ENCODE results near the gene ALAS1. TPM values are rescaled to one million over a fixed set of nuclear protein-coding genes. Genes with fewer than 3 reads are reported as not detected.
"Not testable (repeated sequence)": the region's sequence is repeated elsewhere in the genome, so short reads cannot be mapped to it uniquely, and the experiment has no call there.

The ALAS1 gene
- total RNA-seq, 1 experiment from 2014 or later, result 29.2 TPM

DNA sequence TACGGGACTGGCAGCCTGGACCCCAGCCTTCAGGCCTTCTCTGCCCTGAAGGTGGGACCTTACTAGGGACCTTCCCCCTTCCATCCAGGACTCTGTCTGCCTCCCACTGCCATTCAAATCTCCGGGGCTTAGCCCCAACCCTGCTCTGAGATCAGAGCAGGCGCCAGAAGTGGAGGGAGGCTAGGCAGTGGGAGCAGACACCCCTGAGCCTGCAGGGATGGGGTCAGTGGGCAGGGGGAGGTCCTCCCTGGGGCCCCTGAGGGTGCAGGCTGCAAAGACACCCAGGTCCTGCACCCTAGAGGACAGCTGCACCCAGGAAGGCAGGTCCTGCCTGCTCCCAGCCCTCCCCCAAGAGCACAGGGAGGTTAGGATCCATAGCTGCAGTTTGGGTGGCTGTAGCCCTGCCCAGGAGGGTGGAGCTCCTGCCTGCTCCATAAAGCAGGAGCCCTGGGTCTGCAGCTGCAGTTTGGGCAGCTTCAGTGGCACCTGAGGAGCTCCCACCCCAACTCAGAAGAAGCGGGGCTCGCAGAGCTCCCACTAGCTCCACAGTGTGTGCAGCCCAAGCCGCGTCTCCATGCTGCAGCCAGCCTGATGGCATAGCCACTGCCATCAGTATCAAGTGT is 35.6 kb upstream of the ALAS1 start:
- intact Hi-C loops (cut with micrococcal nuclease), result no loop called here
- H3K4me1 Mint-ChIP-seq (ENCODE audit: insufficient read depth, unreplicated experiment), result no peaks in the 10 kb centered on the region
- H3K27me3 Mint-ChIP-seq (ENCODE audit: insufficient read depth, unreplicated experiment), result no peaks in the 10 kb centered on the region
- CTCF ChIA-PET, result interaction anchor here (0.6 to 1.6 kb wide), 3 partner anchors 58 to 223 kb away, joined by 3 to 10 read pairs (median 5); no protein-coding TSS in a partner anchor
- no peak overlapping the region for H3K27ac Mint-ChIP-seq (ENCODE audit: low read depth, unreplicated experiment)
- no TSS peak for BruUV-seq (replicated peaks)
- no peaks in the 10 kb centered on the region for H3K36me3 Mint-ChIP-seq (ENCODE audit: insufficient read depth, unreplicated experiment)
- no peak overlapping the region for H3K4me3 Mint-ChIP-seq (ENCODE audit: unreplicated experiment)
- no peaks in the 10 kb centered on the region for H3K9me3 Mint-ChIP-seq (ENCODE audit: unreplicated experiment)
- no peak for DNase-seq (ENCODE audit: unreplicated experiment)
- POLR2A ChIA-PET, result interaction anchor here (0.9 to 1.5 kb wide), 2 partner anchors 8 to 30 kb away, joined by 3 to 5 read pairs; partner anchors contain the start of gene POC1A
- TF ChIP-seq, protein P1, sequence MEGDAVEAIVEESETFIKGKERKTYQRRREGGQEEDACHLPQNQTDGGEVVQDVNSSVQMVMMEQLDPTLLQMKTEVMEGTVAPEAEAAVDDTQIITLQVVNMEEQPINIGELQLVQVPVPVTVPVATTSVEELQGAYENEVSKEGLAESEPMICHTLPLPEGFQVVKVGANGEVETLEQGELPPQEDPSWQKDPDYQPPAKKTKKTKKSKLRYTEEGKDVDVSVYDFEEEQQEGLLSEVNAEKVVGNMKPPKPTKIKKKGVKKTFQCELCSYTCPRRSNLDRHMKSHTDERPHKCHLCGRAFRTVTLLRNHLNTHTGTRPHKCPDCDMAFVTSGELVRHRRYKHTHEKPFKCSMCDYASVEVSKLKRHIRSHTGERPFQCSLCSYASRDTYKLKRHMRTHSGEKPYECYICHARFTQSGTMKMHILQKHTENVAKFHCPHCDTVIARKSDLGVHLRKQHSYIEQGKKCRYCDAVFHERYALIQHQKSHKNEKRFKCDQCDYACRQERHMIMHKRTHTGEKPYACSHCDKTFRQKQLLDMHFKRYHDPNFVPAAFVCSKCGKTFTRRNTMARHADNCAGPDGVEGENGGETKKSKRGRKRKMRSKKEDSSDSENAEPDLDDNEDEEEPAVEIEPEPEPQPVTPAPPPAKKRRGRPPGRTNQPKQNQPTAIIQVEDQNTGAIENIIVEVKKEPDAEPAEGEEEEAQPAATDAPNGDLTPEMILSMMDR (IDR thresholded peaks at IDR 0.05; ENCODE audit: unreplicated experiment), result no peak

DNA sequence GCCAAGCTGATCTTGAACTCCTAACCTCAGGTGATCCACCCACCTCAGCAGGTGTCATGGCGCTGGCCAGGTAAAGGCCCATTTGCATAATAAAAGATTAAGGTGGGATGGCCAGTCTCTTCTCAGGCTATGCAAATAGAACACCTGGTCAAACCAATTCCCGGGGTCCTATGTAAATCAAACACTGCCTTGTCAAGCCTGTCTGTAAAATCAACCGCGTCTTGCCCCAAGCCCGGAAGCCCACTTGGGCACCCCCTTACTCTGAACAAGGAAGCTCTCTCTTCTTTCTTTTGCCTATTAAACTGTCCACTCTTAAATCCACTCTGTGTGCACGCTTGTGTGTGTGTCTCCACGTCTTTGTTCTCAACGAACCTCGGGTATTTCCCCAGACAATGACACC is 30.7 kb upstream of the ALAS1 start:
- no peak overlapping the region for H3K4me3 Mint-ChIP-seq (ENCODE audit: unreplicated experiment)

DNA sequence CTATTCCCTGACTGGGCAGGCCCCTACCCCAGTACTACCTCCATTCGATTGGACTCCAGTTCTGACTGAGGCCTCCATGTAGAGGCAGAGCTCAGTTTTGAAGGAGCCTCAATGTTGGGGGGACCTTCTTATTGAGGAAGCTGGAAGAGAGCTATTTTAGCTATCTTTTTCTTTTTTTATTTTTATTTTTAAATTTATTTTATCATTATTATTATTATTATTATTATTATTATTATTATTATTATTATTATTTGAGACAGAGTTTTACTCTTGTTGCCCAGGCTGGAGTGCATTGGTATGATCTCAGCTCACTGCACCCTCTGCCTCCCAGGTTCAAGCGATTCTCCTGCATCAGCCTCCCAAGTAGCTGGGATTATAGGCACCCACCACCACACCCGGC is 27.7 kb upstream of the ALAS1 start:
- not testable (repeated sequence) for H3K4me3 Mint-ChIP-seq (ENCODE audit: unreplicated experiment); H3K27me3 Mint-ChIP-seq (ENCODE audit: insufficient read depth, unreplicated experiment); H3K27ac Mint-ChIP-seq (ENCODE audit: low read depth, unreplicated experiment); DNase-seq (ENCODE audit: unreplicated experiment); BruUV-seq (replicated peaks); H3K9me3 Mint-ChIP-seq (ENCODE audit: unreplicated experiment); H3K36me3 Mint-ChIP-seq (ENCODE audit: insufficient read depth, unreplicated experiment)
- intact Hi-C loops (cut with micrococcal nuclease), result loop anchor here (2.0 kb wide), 1 partner anchor 47 kb away; no protein-coding TSS in a partner anchor
- ChIA-PET POLR2A (interaction anchor here (1.1 kb wide), 1 partner anchor 11 kb away, joined by 3 read pairs; no protein-coding TSS in a partner anchor), CTCF (interaction anchor here (0.6 to 1.2 kb wide), 5 partner anchors 8 to 641 kb away, joined by 3 to 5 read pairs (median 3); partner anchors contain the start of gene IQCF1)
- peaks cover 15% of the 10 kb centered on the region for H3K4me1 Mint-ChIP-seq (ENCODE audit: insufficient read depth, unreplicated experiment)

More for the DNA sequence above, 30.7 kb upstream of the ALAS1 start:
- Mint-ChIP-seq H3K27ac (ENCODE audit: low read depth, unreplicated experiment) (no peak overlapping the region), H3K4me1 (ENCODE audit: insufficient read depth, unreplicated experiment) (peaks cover 9% of the 10 kb centered on the region), H3K36me3 (ENCODE audit: insufficient read depth, unreplicated experiment) (no peaks in the 10 kb centered on the region), H3K27me3 (ENCODE audit: insufficient read depth, unreplicated experiment) (no peaks in the 10 kb centered on the region), H3K9me3 (ENCODE audit: unreplicated experiment) (no peaks in the 10 kb centered on the region)
- ChIA-PET CTCF (interaction anchor here (0.6 kb wide), 1 partner anchor 262 kb away, joined by 3 read pairs; no protein-coding TSS in a partner anchor), POLR2A (interaction anchor here (0.7 to 1.5 kb wide), 3 partner anchors 10 to 78 kb away, joined by 3 to 4 read pairs (median 4); no protein-coding TSS in a partner anchor)
- intact Hi-C loops (cut with micrococcal nuclease), result no loop called here
- no peak for DNase-seq (ENCODE audit: unreplicated experiment)
- no TSS peak for BruUV-seq (replicated peaks)
- TF ChIP-seq, protein P1 (IDR thresholded peaks at IDR 0.05; ENCODE audit: unreplicated experiment), result no peak

DNA sequence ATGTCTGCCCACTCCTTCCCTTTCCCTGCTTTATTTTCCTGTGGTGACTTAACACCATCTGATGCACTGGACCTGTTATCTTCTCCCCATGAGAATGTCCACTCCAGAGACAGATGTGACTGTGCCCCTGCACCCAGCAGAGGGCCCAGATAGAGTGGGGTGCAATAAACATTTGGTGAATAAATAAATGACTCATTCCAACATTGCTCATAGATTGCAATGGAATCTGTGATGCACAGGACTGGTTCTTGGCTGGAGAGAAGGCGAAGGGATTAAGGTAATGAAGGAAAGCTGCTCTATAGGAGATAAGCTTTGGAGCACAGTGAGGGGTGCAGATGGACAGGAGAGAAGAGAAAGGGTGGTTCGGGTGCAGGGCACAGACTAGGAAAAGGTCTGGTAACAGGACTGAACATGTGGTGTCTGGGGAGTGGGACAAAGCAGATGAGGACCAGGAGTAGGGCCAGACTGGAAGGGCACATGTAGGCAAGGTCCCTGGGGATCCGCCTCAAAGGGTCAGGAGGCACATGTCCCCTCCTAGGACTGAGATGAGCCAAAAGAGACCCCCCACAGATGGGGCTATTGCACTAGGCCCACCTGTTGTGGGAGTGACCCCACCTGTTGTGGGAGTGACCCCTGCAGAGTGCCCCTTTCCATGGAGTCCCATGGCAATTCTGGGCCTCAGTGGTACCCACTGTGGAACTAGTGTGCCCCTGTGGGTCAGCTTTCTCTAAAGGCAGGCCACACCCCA is 26.3 kb upstream of the ALAS1 start:
- ChIA-PET POLR2A (interaction anchor here (0.7 to 1.1 kb wide), 2 partner anchors 10 to 66 kb away, joined by 3 to 4 read pairs; no protein-coding TSS in a partner anchor), CTCF (interaction anchor here (0.6 to 1.6 kb wide), 6 partner anchors 27 to 167 kb away, joined by 3 to 5 read pairs (median 4); no protein-coding TSS in a partner anchor)
- TF ChIP-seq, protein P1 (IDR thresholded peaks at IDR 0.05; ENCODE audit: unreplicated experiment), result no peak
- no peaks in the 10 kb centered on the region for H3K9me3 Mint-ChIP-seq (ENCODE audit: unreplicated experiment)
- BruUV-seq (replicated peaks), result no TSS peak
- intact Hi-C loops (cut with micrococcal nuclease), result loop anchor here (1.0 to 2.0 kb wide), 2 partner anchors 10 to 45 kb away; no protein-coding TSS in a partner anchor
- peaks cover 18% of the 10 kb centered on the region for H3K4me1 Mint-ChIP-seq (ENCODE audit: insufficient read depth, unreplicated experiment)
- H3K27ac Mint-ChIP-seq (ENCODE audit: low read depth, unreplicated experiment), result no peak overlapping the region
- H3K4me3 Mint-ChIP-seq (ENCODE audit: unreplicated experiment), result no peak overlapping the region
- H3K27me3 Mint-ChIP-seq (ENCODE audit: insufficient read depth, unreplicated experiment), result no peaks in the 10 kb centered on the region
- DNase-seq (ENCODE audit: unreplicated experiment), result peak; percentile 36
- no peaks in the 10 kb centered on the region for H3K36me3 Mint-ChIP-seq (ENCODE audit: insufficient read depth, unreplicated experiment)

Data from MCF 10A (cell line).